GM18951 (cell line): ENCODE results near the gene RSL1D1.
"Not testable (repeated sequence)": the region's sequence is repeated elsewhere in the genome, so short reads cannot be mapped to it uniquely, and the experiment has no call there.

Experiments used
- POLR2A ChIP-seq: IDR thresholded peaks from 4 replicates; pipeline ENCODE4 v1.6.1; 2011; ENCODE audit warnings: mild to moderate bottlenecking; ENCODE audit not compliant: insufficient read length, insufficient read depth; ENCODE audit errors: extremely low read depth
- in situ Hi-C: fragments of 300-500 bp; cut with MboI; formaldehyde crosslinking; loops from one replicate; pipeline ENCODE4 v1.12.0; 2022; ENCODE audit warnings: low sequenced_read_pairs, mixed read lengths, inconsistent platforms; ENCODE audit not compliant: unreplicated experiment

Gene RSL1D1

GRCh38 chr16:11792410-11793241, 58.7 kb downstream of the RSL1D1 start:
- no peak for TF ChIP-seq POLR2A
- in situ Hi-C loops = no loop called here

- no peak for TF ChIP-seq POLR2A
- in situ Hi-C loops = no loop called here
Observed at GRCh38 chr16:11791144-11791828, 60.1 kb downstream of the RSL1D1 start.

GRCh38 chr16:11788914-11789313, 62.4 kb downstream of the RSL1D1 start:
- in situ Hi-C loops = no loop called here
- TF ChIP-seq POLR2A = no peak

- in situ Hi-C loops = not testable (repeated sequence)
Observed at GRCh38 chr16:11784980-11785599, 66.3 kb downstream of the RSL1D1 start.

- in situ Hi-C loops = not testable (repeated sequence)
Observed at GRCh38 chr16:11784381-11784780, 67.0 kb downstream of the RSL1D1 start.

GRCh38 chr16:11784038-11784369, 67.3 kb downstream of the RSL1D1 start:
- no peak for TF ChIP-seq POLR2A
- in situ Hi-C loops = no loop called here
